Panc1 (cell line): ENCODE results near the gene UAP1L1. TPM values are rescaled to one million over a fixed set of nuclear protein-coding genes. Genes with fewer than 3 reads are reported as not detected.

Experiments
- ATAC-seq: fragments of 200-7000 bp; cut with Tn5 transposase; 2 replicates; pipeline ENCODE4 v1.9.1; 2020; ENCODE audit warnings: mild to moderate bottlenecking, moderate library complexity
- BruUV-seq: library from RNA; stranded (reverse); fragments of 400-500 nt; replicated peaks from 2 replicates; lab custom pipeline; 2021; lab: Mats Ljungman, UMichigan
- CTCF ChIA-PET: fragments of 300-600 bp; sonication (Branson Sonifier 250); formaldehyde crosslinking; loops from one replicate; lab custom pipeline; 2022; ENCODE audit warnings: antibody characterized with exemption; lab: Charles Lee
- POLR2A ChIA-PET: fragments of 300-600 bp; sonication (Branson Sonifier 250); formaldehyde crosslinking; loops from one replicate; lab custom pipeline; 2022; ENCODE audit warnings: antibody characterized with exemption; lab: Charles Lee
- DNase-seq: peaks from one replicate; pipeline ENCODE4 v3.0.0-alpha.2; 2010; ENCODE audit warnings: low read depth, low spot score
- H3K27ac ChIP-seq: 2 replicates; pipeline ENCODE4 v1.5.1; 2011; ENCODE audit warnings: mild to moderate bottlenecking, low read length, inconsistent platforms
- H3K27me3 ChIP-seq: fragments of 200-500 bp; sonication (Bioruptor generic); 2 replicates; pipeline ENCODE4 v1.6.0; 2014; ENCODE audit warnings: low read length, inconsistent platforms; ENCODE audit not compliant: control insufficient read depth, insufficient read depth
- H3K36me3 ChIP-seq: fragments of 200-500 bp; sonication (Bioruptor generic); 2 replicates; pipeline ENCODE4 v1.5.1; 2014; ENCODE audit warnings: inconsistent platforms, mild to moderate bottlenecking, low read length, moderate library complexity; ENCODE audit not compliant: control insufficient read depth, insufficient read depth
- H3K4me1 ChIP-seq: 2 replicates; pipeline ENCODE4 v1.5.1; 2011; ENCODE audit warnings: inconsistent platforms, mild to moderate bottlenecking, low read length, moderate library complexity; ENCODE audit not compliant: control insufficient read depth, insufficient read depth
- H3K4me3 ChIP-seq, 2 experiments: 2 replicates each; pipeline ENCODE4 v1.5.1; 2011 to 2012; ENCODE audit warnings: low read depth in 2 of 2, low read length in 2 of 2, mild to moderate bottlenecking in 2 of 2, inconsistent platforms in 1 of 2, moderate library complexity in 1 of 2
- H3K9me3 ChIP-seq: fragments of 200-500 bp; sonication (Bioruptor generic); 2 replicates; pipeline ENCODE4 v1.5.1; 2014; ENCODE audit warnings: low read depth, mild to moderate bottlenecking, inconsistent platforms, low read length, moderate library complexity; ENCODE audit not compliant: control insufficient read depth, insufficient read depth
- CTCF ChIP-seq: fragments of 450-650 bp; IDR thresholded peaks from 2 replicates; pipeline ENCODE4 v1.5.1; 2017; ENCODE audit warnings: mild to moderate bottlenecking
- POLR2AphosphoS5 ChIP-seq: IDR thresholded peaks from 2 replicates; pipeline ENCODE4 v1.6.1; 2012; ENCODE audit warnings: mild to moderate bottlenecking, low read depth, low read length, moderate library complexity
- REST ChIP-seq, 2 experiments: IDR thresholded peaks; 2 replicates each; pipeline ENCODE4 v1.6.1; 2011 to 2012; ENCODE audit warnings: low read depth in 2 of 2, control low read depth in 1 of 2, low read length in 1 of 2, mild to moderate bottlenecking in 1 of 2, moderate library complexity in 1 of 2; ENCODE audit not compliant: insufficient read depth in 1 of 2
- SIN3A ChIP-seq: IDR thresholded peaks from 2 replicates; pipeline ENCODE4 v1.6.1; 2012; ENCODE audit warnings: low read depth, mild to moderate bottlenecking, low read length, moderate library complexity, borderline replicate concordance; ENCODE audit not compliant: insufficient read depth
- TCF7L2 ChIP-seq: IDR thresholded peaks from 2 replicates; pipeline ENCODE4 v1.6.1; 2011; ENCODE audit warnings: mild to moderate bottlenecking, low read depth, low read length, inconsistent platforms
- in situ Hi-C: cut with HindIII; loops from 2 replicates; pipeline ENCODE4 v1.10.0; 2016; ENCODE audit warnings: low sequenced_read_pairs, low pct_unique_long_range_greater_than_20kb
- intact Hi-C: fragments of 100-400 bp; cut with micrococcal nuclease; formaldehyde crosslinking; loops from one replicate; pipeline ENCODE4 v1.10.0; 2022; ENCODE audit not compliant: unreplicated experiment
- total RNA-seq: library from RNA; stranded (reverse); gene quantifications from one replicate; pipeline ENCODE4 v1.2.1, GENCODE V29; 2021; ENCODE audit not compliant: unreplicated experiment

The UAP1L1 gene
- total RNA-seq, 1 experiment from 2014 or later, result 23.1 TPM

GRCh38 chr9:137114613-137115393 is 37.5 kb downstream of the UAP1L1 start, which contains the start of gene DPP7:
Gene DPP7 (minus strand): TSS chr9:137114733. CDS start chr9:137114713, 20 bp downstream.
- ATAC-seq (peak; percentile 89), DNase-seq (no peak)
- Histone ChIP-seq H3K27me3 (no peaks in the 10 kb centered on the region), H3K9me3 (no peaks in the 10 kb centered on the region), H3K4me3 (peak within 1 kb of the TSS; percentile 45 to 56), H3K4me1 (no peaks in the 10 kb centered on the region), H3K36me3 (no peaks in the 10 kb centered on the region), H3K27ac (peak within 1 kb of the TSS; percentile 61; the same call in 1 of the 2 replicates)
- in situ Hi-C loops, result no loop called here
- intact Hi-C loops, result loop anchor here (5.0 kb wide), 1 partner anchor 112 kb away; the partner anchor contains the start of genes CYSRT1 and RNF224
- CTCF ChIA-PET, result interaction anchor here (0.5 to 0.8 kb wide), 3 partner anchors 61 to 121 kb away, joined by 3 to 4 read pairs (median 4); no protein-coding TSS in a partner anchor
- TF ChIP-seq POLR2AphosphoS5 (peak; percentile 49; the same call in 1 of the 2 replicates), REST (IDR thresholded peaks at IDR 0.05; ENCODE audit: insufficient read depth in 1 of 2, low read depth in 2 of 2, low read length in 1 of 2) (no peak)
- POLR2A ChIA-PET, result interaction anchor here (0.6 to 0.7 kb wide), 2 partner anchors 86 to 122 kb away, joined by 4 read pairs; partner anchors contain the start of gene TPRN
- no TSS peak for BruUV-seq

- H3K36me3 ChIP-seq, result no peaks in the 10 kb centered on the region
- ChIA-PET POLR2A (no interaction called here), CTCF (interaction anchor here (0.5 to 0.8 kb wide), 3 partner anchors 61 to 121 kb away, joined by 3 to 4 read pairs (median 4); no protein-coding TSS in a partner anchor)
- no TSS peak for BruUV-seq
- DNase-seq, result no peak
- intact Hi-C loops, result loop anchor here (5.0 kb wide), 1 partner anchor 112 kb away; the partner anchor contains the start of genes CYSRT1 and RNF224
- no peak; the same call in 1 of the 2 replicates for ATAC-seq
- peak overlapping the region in 1 of 2 experiments; percentile 56; a peak in 2 of 4 replicates for H3K4me3 ChIP-seq
- H3K27me3 ChIP-seq, result no peaks in the 10 kb centered on the region
- peak overlapping the region; percentile 61; the same call in 1 of the 2 replicates for H3K27ac ChIP-seq
- no peak for TF ChIP-seq SIN3A
- no peak for TF ChIP-seq POLR2AphosphoS5
- TF ChIP-seq REST (IDR thresholded peaks at IDR 0.05; ENCODE audit: insufficient read depth in 1 of 2, low read depth in 2 of 2, low read length in 1 of 2), result no peak
- TF ChIP-seq CTCF, result no peak
- no peak for TF ChIP-seq TCF7L2
- in situ Hi-C loops, result no loop called here
- H3K9me3 ChIP-seq, result no peaks in the 10 kb centered on the region
- H3K4me1 ChIP-seq, result no peaks in the 10 kb centered on the region
Observed at GRCh38 chr9:137115394-137116026, 38.2 kb downstream of the UAP1L1 start.
